Peyer's patch (tissue), 4 donors: ENCODE measurements around the gene KRTAP5-5.

Experiments
- CTCF ChIP-seq, 6 experiments: fragments of 450-650 bp in 4 of 6; fragments of 200-600 bp in 2 of 6; sonication (generic) in 1 of 6; IDR thresholded peaks; one replicate each; pipeline ENCODE4 v1.5.1; 2017 to 2019; ENCODE audit warnings: antibody characterized with exemption in 6 of 6, mild to moderate bottlenecking in 3 of 6, moderate library complexity in 1 of 6
- POLR2A ChIP-seq, 2 donors: fragments of 450-650 bp; IDR thresholded peaks; one replicate each; pipeline ENCODE4 v1.5.1; 2017; ENCODE audit warnings: antibody characterized with exemption in 2 of 2, mild to moderate bottlenecking in 2 of 2, moderate library complexity in 2 of 2

GRCh38 chr11:1659506-1659905, 29.9 kb downstream of the KRTAP5-5 start:
- no peak for TF ChIP-seq POLR2A (IDR thresholded peaks at IDR 0.05)
- TF ChIP-seq CTCF (IDR thresholded peaks at IDR 0.05) = no peak
